GM12892 (cell line): ENCODE measurements around the gene PDZK1IP1.

Experiments used
- POLR2A ChIP-seq: IDR thresholded peaks from 2 replicates; pipeline ENCODE4 v1.6.1; 2011; ENCODE audit warnings: low read depth, low read length, control low read depth
- POLR2AphosphoS5 ChIP-seq: IDR thresholded peaks from 2 replicates; pipeline ENCODE4 v1.6.1; 2011; ENCODE audit warnings: low read depth, low read length, control low read depth
- TAF1 ChIP-seq: IDR thresholded peaks from 2 replicates; pipeline ENCODE4 v1.6.1; 2011; ENCODE audit warnings: low read depth, mild to moderate bottlenecking, control low read depth, low read length, borderline replicate concordance

- TF ChIP-seq TAF1 (no peak), POLR2AphosphoS5 (no peak), POLR2A (no peak)
Measured at GRCh38 chr1:47174656-47175020, 15.2 kb downstream of the PDZK1IP1 start.
